Left lung (tissue), 10 donors: Measurements from ENCODE around the gene HLA-DQA1. TPM values are rescaled to one million over a fixed set of nuclear protein-coding genes. Genes with fewer than 3 reads are reported as not detected.
"Not testable (repeated sequence)": the region's sequence is repeated elsewhere in the genome, so short reads cannot be mapped to it uniquely, and the experiment has no call there.

ENCODE experiments used
- ATAC-seq: fragments of 200-7000 bp; cut with Tn5 transposase; one replicate; pipeline ENCODE4 v1.9.1; 2020; ENCODE audit warnings: moderate library complexity
- DNase-seq, 4 donors: peaks; one replicate each; pipeline ENCODE4 v3.0.0-alpha.2; 2013 to 2020
- H3K27ac ChIP-seq, 2 donors: fragments of 200-600 bp; sonication (generic) in 1 of 2; one replicate each; pipeline versions ENCODE4 v1.5.0 to v1.8.0; 2020 to 2021
- H3K27me3 ChIP-seq, 2 donors: fragments of 200-600 bp; sonication (generic) in 1 of 2; one replicate each; pipeline versions ENCODE4 v1.5.0 to v1.8.0; 2020 to 2021
- H3K36me3 ChIP-seq, 2 donors: fragments of 200-600 bp; sonication (generic) in 1 of 2; one replicate each; pipeline versions ENCODE4 v1.5.0 to v1.8.0; 2020 to 2021
- H3K4me1 ChIP-seq, 2 donors: fragments of 200-600 bp; one replicate each; pipeline ENCODE4 v1.8.0; 2021
- H3K4me3 ChIP-seq, 2 donors: fragments of 200-600 bp; sonication (generic) in 1 of 2; one replicate each; pipeline versions ENCODE4 v1.5.0 to v1.8.0; 2020 to 2021; ENCODE audit warnings: mild to moderate bottlenecking in 1 of 2
- H3K9me3 ChIP-seq, 2 donors: fragments of 200-600 bp; sonication (generic) in 1 of 2; one replicate each; pipeline versions ENCODE4 v1.5.0 to v1.8.0; 2020 to 2021
- CTCF ChIP-seq, 2 donors: fragments of 200-600 bp; sonication (generic) in 1 of 2; IDR thresholded peaks; one replicate each; pipeline versions ENCODE4 v1.5.0 to v1.8.0; 2021; ENCODE audit warnings: antibody characterized with exemption in 2 of 2
- intact Hi-C, 2 donors: fragments of 100-400 bp; cut with DNase I; formaldehyde crosslinking; loops; one replicate each; pipeline versions ENCODE4 v1.11.2 to v1.14.2; 2022
- polyA plus RNA-seq, 6 donors: library from polyadenylated mRNA; unstranded; fragments of 120-200 nt; gene quantifications; one replicate each; pipeline ENCODE4 v1.2.1, GENCODE V29; 2013; ENCODE audit not compliant: insufficient read length in 6 of 6
- total RNA-seq, 2 donors: library from RNA; stranded (reverse); fragmentation: NEBNext Ultra II Directional; extraction: Animal tissue kit (Norgen Biotek cat#: 25700); gene quantifications; one replicate each; pipeline ENCODE4 v1.2.1, GENCODE V29; 2021
- donor health status: DM: no; HTN: yes; CAD: no.
- donor health status: DM: no; HTN: no; CAD: no.

HLA-DQA1 gene
- total and polyA plus RNA-seq, 8 donors = 3.8 to 200 (median 4.8) TPM

GRCh38 chr6:32627249-32627648 lies 10.0 kb upstream of the HLA-DQA1 start:
- Histone ChIP-seq H3K27me3 (no peaks in the 10 kb centered on the region), H3K27ac (peak overlapping the region; percentile 14 to 50), H3K4me3 (no peak overlapping the region), H3K36me3 (no peaks in the 10 kb centered on the region), H3K4me1 (peaks cover 0 to 12% of the 10 kb centered on the region in 2 donors), H3K9me3 (no peaks in the 10 kb centered on the region)
- intact Hi-C loops = no loop called here
- DNase-seq (no peak), ATAC-seq (no peak)
- TF ChIP-seq CTCF (IDR thresholded peaks at IDR 0.05) = no peak

GRCh38 chr6:32627831-32628230 lies 9.4 kb upstream of the HLA-DQA1 start:
- H3K9me3 ChIP-seq = no peaks in the 10 kb centered on the region
- TF ChIP-seq CTCF (IDR thresholded peaks at IDR 0.05) = no peak
- peak; percentile 92 for ATAC-seq
- intact Hi-C loops = no loop called here
- H3K4me3 ChIP-seq = no peak overlapping the region
- peak overlapping the region; percentile 14 to 50 for H3K27ac ChIP-seq
- H3K36me3 ChIP-seq = no peaks in the 10 kb centered on the region
- peaks cover 0 to 6% of the 10 kb centered on the region in 2 donors for H3K4me1 ChIP-seq
- H3K27me3 ChIP-seq = no peaks in the 10 kb centered on the region
- DNase-seq = no peak

- intact Hi-C loops, H3K27me3 ChIP-seq, H3K9me3 ChIP-seq, H3K4me3 ChIP-seq, H3K4me1 ChIP-seq, DNase-seq, ATAC-seq, H3K36me3 ChIP-seq, H3K27ac ChIP-seq: not testable (repeated sequence)
Observed at GRCh38 chr6:32629793-32630192, 7.4 kb upstream of the HLA-DQA1 start.

- no peaks in the 10 kb centered on the region for H3K9me3 ChIP-seq
- H3K27me3 ChIP-seq = no peaks in the 10 kb centered on the region
- H3K4me3 ChIP-seq = no peak overlapping the region
- H3K36me3 ChIP-seq = no peaks in the 10 kb centered on the region
- intact Hi-C loops = no loop called here
- no peak overlapping the region for H3K27ac ChIP-seq
- TF ChIP-seq CTCF (IDR thresholded peaks at IDR 0.05) = no peak
- peaks cover 0 to 8% of the 10 kb centered on the region in 2 donors for H3K4me1 ChIP-seq
- DNase-seq (no peak), ATAC-seq (no peak)
Observed at GRCh38 chr6:32635526-32636123, 1.6 kb upstream of the HLA-DQA1 start.

- no peak for TF ChIP-seq CTCF (IDR thresholded peaks at IDR 0.05)
- H3K27ac ChIP-seq = peak overlapping the region in 1 of 2 donors; percentile 50
- ATAC-seq (no peak), DNase-seq (no peak)
- peaks cover 0 to 16% of the 10 kb centered on the region in 2 donors for H3K4me1 ChIP-seq
- intact Hi-C loops = no loop called here
- peak overlapping the region in 1 of 2 donors; percentile 39 for H3K4me3 ChIP-seq
- H3K36me3 ChIP-seq = no peaks in the 10 kb centered on the region
- H3K9me3 ChIP-seq = no peaks in the 10 kb centered on the region
- H3K27me3 ChIP-seq = no peaks in the 10 kb centered on the region
Observed at GRCh38 chr6:32637883-32638282, 677 bp downstream of the HLA-DQA1 start.
